Right cardiac atrium (tissue), 5 donors: ENCODE measurements around the gene FUT3. TPM values are rescaled to one million over a fixed set of nuclear protein-coding genes. Genes with fewer than 3 reads are reported as not detected.
"Not testable (repeated sequence)": the region's sequence is repeated elsewhere in the genome, so short reads cannot be mapped to it uniquely, and the experiment has no call there.

Experiments
- ATAC-seq, 2 donors: fragments of 200-7000 bp; cut with Tn5 transposase; one replicate each; pipeline versions ENCODE4 v1.8.0 to v1.9.1; 2020; ENCODE audit warnings: moderate library complexity in 2 of 2, mild to moderate bottlenecking in 1 of 2
- DNase-seq, 3 donors: peaks; one replicate each; pipeline ENCODE4 v3.0.0-alpha.2; 2020
- H3K27ac ChIP-seq: one replicate; pipeline ENCODE4 v1.5.1; 2013; ENCODE audit warnings: mild to moderate bottlenecking, low read length, control low read depth, moderate library complexity
- H3K27me3 ChIP-seq: one replicate; pipeline ENCODE4 v1.6.1; 2013; ENCODE audit not compliant: control insufficient read depth, insufficient read depth
- H3K4me1 ChIP-seq: one replicate; pipeline ENCODE4 v1.6.1; 2013; ENCODE audit warnings: low read length; ENCODE audit not compliant: control insufficient read depth, insufficient read depth
- H3K4me3 ChIP-seq: one replicate; pipeline ENCODE4 v1.5.1; 2013; ENCODE audit warnings: low read length, control low read depth
- H3K9me3 ChIP-seq: one replicate; pipeline ENCODE4 v1.6.1; 2013; ENCODE audit warnings: low read length; ENCODE audit not compliant: control insufficient read depth
- WGBS: extraction: QIAGEN DNeasy Blood & Tissue Kit; methylation state at CpG from one replicate; pipeline ENCODE4 v1.1.7; 2013; 5-methylcytosine and 5-hydroxymethylcytosine counted together
- intact Hi-C, 4 donors: fragments of 100-400 bp; cut with DNase I; formaldehyde crosslinking; loops; one replicate each; pipeline versions ENCODE4 v1.11.0 to v1.14.0; 2022 to 2023
- polyA plus RNA-seq: library from polyadenylated mRNA; stranded (reverse); fragments of 200-250 nt; gene quantifications from one replicate; pipeline ENCODE4 v1.2.3, GENCODE V29; 2013
- total RNA-seq, 4 donors: library from RNA; stranded (reverse); fragmentation: NEBNext Ultra II Directional; extraction: Animal tissue kit (Norgen Biotek cat#: 25700); gene quantifications; one replicate each; pipeline ENCODE4 v1.2.1, GENCODE V29; 2021
- donor health status: healthy with polysubstance abuse.
- donor health status: DM: no; HTN: yes; CAD: no.
- donor health status: DM: no; HTN: no; CAD: no.
- donor health status: DM: no; HTN: yes; CAD: no; lungs with severe emphysema.
- donor health status: DM: yes; HTN: yes; CAD: no.

Gene FUT3
- total and polyA plus RNA-seq, 5 donors: not detected

GRCh38 chr19:5844456-5845433, 6.5 kb downstream of the FUT3 start:
- intact Hi-C loops: no loop called here
- 86% methylated on average over 24 of the region's 24 CpGs for WGBS
- Histone ChIP-seq H3K9me3 (no peaks in the 10 kb centered on the region), H3K4me3 (no peak overlapping the region), H3K4me1 (no peaks in the 10 kb centered on the region), H3K27me3 (no peaks in the 10 kb centered on the region), H3K27ac (no peak overlapping the region)
- DNase-seq (no peak), ATAC-seq (peak in 1 of 2 donors; percentile 27)

DNA sequence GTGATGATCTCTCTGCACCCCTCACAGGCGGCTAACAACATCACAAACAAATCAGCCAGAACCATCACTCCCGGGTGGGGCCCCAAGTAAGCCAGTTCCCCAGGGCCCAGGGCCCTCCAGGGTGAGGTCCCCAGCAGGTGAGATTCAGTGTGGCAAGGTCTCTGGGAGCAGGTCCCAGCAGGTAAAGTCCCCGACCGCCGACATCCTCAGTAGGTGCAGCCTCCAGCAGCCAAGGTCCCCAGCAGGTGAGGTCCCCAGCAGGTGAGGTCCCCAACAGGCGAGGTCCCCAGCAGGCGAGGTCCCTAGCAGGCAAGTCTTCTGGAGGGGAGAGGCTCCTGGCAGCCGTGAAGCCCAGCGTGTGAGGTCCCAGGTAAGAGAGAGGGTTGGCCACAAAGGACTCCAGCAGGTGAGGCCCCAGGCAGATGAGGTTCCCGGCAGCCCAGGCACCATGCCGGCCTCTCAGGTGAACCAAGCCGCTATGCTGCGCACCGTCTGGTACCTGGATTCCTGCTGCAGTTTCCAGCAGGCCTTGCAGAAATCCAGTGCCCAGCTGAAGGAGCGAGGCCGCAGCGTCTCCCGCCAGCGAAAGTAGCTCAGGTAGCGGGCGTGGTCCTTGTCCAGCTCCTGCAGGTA, 7.8 kb downstream of the FUT3 start:
- WGBS: 93% methylated on average over 21 of the region's 21 CpGs
- Histone ChIP-seq H3K4me1 (no peaks in the 10 kb centered on the region), H3K4me3 (no peak overlapping the region), H3K27ac (no peak overlapping the region), H3K9me3 (no peaks in the 10 kb centered on the region), H3K27me3 (no peaks in the 10 kb centered on the region)
- DNase-seq (no peak), ATAC-seq (no peak)
- intact Hi-C loops: no loop called here

GRCh38 chr19:5841735-5842111, 9.5 kb downstream of the FUT3 start:
- H3K27me3 ChIP-seq, H3K27ac ChIP-seq, DNase-seq, H3K4me1 ChIP-seq, H3K9me3 ChIP-seq, H3K4me3 ChIP-seq, ATAC-seq, intact Hi-C loops: not testable (repeated sequence)
- WGBS: 72% methylated on average over 6 of the region's 6 CpGs

- WGBS: 73% methylated on average over 9 of the region's 9 CpGs
- Histone ChIP-seq H3K9me3 (no peaks in the 10 kb centered on the region), H3K4me3 (no peak within 1 kb of the TSS), H3K27me3 (no peaks in the 10 kb centered on the region), H3K4me1 (no peaks in the 10 kb centered on the region), H3K27ac (no peak within 1 kb of the TSS)
- no peak for ATAC-seq
- DNase-seq: no peak
- intact Hi-C loops: no loop called here
Measured at GRCh38 chr19:5839065-5840017, 11.9 kb downstream of the FUT3 start, which contains the start of gene FUT6. FUT6 (minus strand) TSS chr19:5839702; CDS start chr19:5832567, 7,135 bp downstream.

DNA sequence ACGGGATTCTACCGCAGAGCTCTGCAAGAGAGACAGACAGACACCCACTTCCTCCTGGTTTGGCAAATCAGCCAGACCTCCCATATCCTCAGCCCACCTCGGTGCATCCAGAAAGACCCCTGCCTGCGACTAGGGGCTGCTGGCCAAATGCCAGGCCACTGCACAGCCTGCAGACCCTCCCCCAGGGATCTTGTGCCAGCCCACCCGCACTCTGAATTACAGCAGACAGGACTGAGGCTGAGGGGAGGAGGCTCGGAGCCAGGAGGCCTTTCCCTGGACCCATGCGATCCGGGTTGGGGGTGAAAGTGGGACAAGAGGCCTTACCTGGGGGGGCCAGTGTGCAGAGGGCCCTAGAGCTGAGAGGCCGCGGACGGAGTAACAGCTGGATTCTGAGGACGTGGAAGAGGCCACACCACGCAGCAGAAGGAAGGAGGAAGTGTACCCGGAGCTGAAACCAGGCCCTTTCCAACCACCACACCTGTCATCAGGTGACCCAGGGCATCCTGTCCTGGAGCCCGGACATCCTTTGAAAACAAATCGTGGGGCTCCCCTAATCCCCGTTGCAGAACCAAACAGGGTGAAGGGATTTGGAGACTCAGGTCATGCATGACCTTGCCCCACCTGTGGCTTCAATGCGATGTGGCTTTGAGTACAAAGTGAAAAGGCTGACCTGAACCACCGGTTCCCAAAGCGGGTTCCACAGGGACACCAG, 12.7 kb downstream of the FUT3 start:
- Histone ChIP-seq H3K4me3 (no peak overlapping the region), H3K27ac (no peak overlapping the region), H3K9me3 (no peaks in the 10 kb centered on the region), H3K4me1 (no peaks in the 10 kb centered on the region), H3K27me3 (no peaks in the 10 kb centered on the region)
- ATAC-seq (no peak), DNase-seq (no peak)
- intact Hi-C loops: no loop called here
- 68% methylated on average over 20 of the region's 20 CpGs for WGBS

- no peak overlapping the region for H3K4me3 ChIP-seq
- intact Hi-C loops: no loop called here
Measured at GRCh38 chr19:5837761-5838352, 13.4 kb downstream of the FUT3 start.

DNA sequence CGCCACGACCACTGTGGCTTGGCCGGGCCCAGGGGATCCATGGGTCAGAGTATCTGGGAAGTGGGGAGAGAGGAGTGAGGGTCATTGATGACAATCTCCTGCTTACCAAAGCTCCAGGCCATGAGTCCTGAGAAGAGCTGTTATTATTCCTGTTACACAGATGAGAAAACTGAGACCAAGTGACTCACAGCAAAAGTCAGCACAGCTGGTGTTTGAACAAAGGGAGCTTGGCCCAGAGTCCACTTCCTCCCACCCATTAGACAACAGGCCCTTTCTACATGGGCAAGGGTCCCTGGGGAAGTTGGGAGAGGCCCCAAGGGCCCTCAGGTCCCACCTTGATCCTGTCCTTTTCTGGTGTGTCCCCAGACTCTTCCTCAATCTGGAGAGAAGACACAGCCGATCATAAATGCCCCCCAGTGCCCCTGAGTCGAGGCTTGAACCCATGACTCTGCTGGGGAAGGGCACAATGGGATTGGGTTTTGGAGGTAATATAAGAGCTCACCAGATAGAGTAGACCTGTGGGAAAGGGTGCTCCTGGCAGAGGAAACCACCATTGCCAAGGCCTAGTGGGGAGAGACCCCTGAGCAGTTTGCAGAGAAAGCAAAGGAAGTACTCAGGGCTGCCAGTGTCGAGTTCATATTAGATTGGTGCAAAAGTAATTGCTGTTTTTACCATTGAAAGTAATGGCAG, 18.6 kb downstream of the FUT3 start:
- H3K27ac ChIP-seq: no peak overlapping the region
- 85% methylated on average over 6 of the region's 6 CpGs for WGBS
- H3K27me3 ChIP-seq: no peaks in the 10 kb centered on the region
- no peaks in the 10 kb centered on the region for H3K9me3 ChIP-seq
- DNase-seq (no peak), ATAC-seq (no peak)
- intact Hi-C loops: no loop called here
- H3K4me1 ChIP-seq: no peaks in the 10 kb centered on the region
- H3K4me3 ChIP-seq: no peak overlapping the region

More at GRCh38 chr19:5837761-5838352, 13.4 kb downstream of the FUT3 start:
- 58% methylated on average over 15 of the region's 15 CpGs for WGBS
- DNase-seq (no peak), ATAC-seq (no peak)
- no peak overlapping the region for H3K27ac ChIP-seq
- H3K9me3 ChIP-seq: no peaks in the 10 kb centered on the region
- no peaks in the 10 kb centered on the region for H3K27me3 ChIP-seq
- no peaks in the 10 kb centered on the region for H3K4me1 ChIP-seq

DNA sequence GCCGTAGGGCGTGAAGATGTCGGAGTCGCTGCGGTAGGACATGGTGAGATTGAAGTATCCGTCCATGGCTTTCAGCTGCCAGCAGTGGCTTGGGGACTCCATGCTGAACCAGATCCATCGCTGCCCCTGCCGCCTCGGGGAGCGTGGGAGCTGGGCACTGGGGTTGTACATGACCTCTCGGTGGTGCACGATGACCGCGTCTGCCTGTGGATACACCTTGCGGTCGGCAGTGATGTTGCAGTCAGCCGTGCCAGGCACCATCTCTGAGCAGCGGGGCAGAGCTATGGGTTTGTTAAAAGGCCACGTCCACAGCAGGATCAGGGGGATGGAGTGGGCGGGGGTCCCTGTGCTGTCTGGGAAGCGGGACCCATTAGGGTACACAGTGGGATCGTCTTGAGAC, 19.2 kb downstream of the FUT3 start:
- Histone ChIP-seq H3K27ac (no peak overlapping the region), H3K9me3 (no peaks in the 10 kb centered on the region), H3K4me1 (peaks cover 2% of the 10 kb centered on the region), H3K27me3 (no peaks in the 10 kb centered on the region), H3K4me3 (no peak overlapping the region)
- intact Hi-C loops: no loop called here
- ATAC-seq (no peak), DNase-seq (no peak)
- WGBS: 84% methylated on average over 22 of the region's 22 CpGs

DNA sequence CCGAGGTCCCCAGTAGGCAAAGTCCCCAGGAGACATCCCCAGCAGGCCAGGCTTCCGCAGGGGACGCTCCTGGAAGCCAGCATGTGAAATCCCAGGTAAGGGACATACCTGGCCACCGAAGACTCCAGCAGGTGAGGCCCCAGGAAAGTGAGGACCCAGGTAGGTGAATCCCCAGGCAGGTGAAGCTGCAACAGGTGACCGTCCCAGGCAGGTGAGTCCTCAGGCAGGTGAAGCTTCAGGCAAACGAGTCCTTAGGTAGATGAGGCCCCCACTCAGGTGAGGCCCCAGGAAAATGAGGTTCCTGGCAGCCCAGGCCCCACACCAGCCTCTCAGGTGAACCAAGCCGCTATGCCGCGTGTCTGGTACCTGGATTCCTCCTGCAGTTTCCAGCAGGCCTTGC, 20.1 kb downstream of the FUT3 start:
- Histone ChIP-seq H3K4me3 (no peak overlapping the region), H3K9me3 (no peaks in the 10 kb centered on the region), H3K4me1 (peaks cover 2% of the 10 kb centered on the region), H3K27ac (no peak overlapping the region), H3K27me3 (no peaks in the 10 kb centered on the region)
- DNase-seq (no peak), ATAC-seq (no peak)
- WGBS: 88% methylated on average over 9 of the region's 9 CpGs
- intact Hi-C loops: no loop called here
